Adipocyte (in vitro differentiated cells): ENCODE results near the gene GSTO1.
"Not testable (repeated sequence)": the region's sequence is repeated elsewhere in the genome, so short reads cannot be mapped to it uniquely, and the experiment has no call there.

Experiments used
- DNase-seq: peaks from one replicate; pipeline ENCODE4 v3.0.0-alpha.2; 2015; ENCODE audit warnings: low read depth
- H3K27me3 ChIP-seq: replicated peaks from 2 replicates; pipeline ENCODE4 v1.7.0; 2013; ENCODE audit warnings: mild to moderate bottlenecking, low read length, moderate library complexity; ENCODE audit not compliant: control insufficient read depth, insufficient read depth
- H3K36me3 ChIP-seq: 2 replicates; pipeline ENCODE4 v1.7.0; 2013; ENCODE audit warnings: low read length, mild to moderate bottlenecking, moderate library complexity; ENCODE audit not compliant: control insufficient read depth, insufficient read depth, severe bottlenecking
- H3K4me1 ChIP-seq: 2 replicates; pipeline ENCODE4 v1.7.0; 2013; ENCODE audit warnings: mild to moderate bottlenecking, low read length, moderate library complexity; ENCODE audit not compliant: control insufficient read depth, insufficient read depth
- H3K4me3 ChIP-seq: 2 replicates; pipeline ENCODE4 v1.7.0; 2013; ENCODE audit warnings: mild to moderate bottlenecking, low read length, moderate library complexity
- H3K9ac ChIP-seq: 2 replicates; pipeline ENCODE4 v1.7.0; 2013; ENCODE audit warnings: mild to moderate bottlenecking, low read length, moderate library complexity
- H3K9me3 ChIP-seq: 2 replicates; pipeline ENCODE4 v1.7.0; 2013; ENCODE audit warnings: mild to moderate bottlenecking, low read length, moderate library complexity; ENCODE audit not compliant: control insufficient read depth

Gene GSTO1

GRCh38 chr10:104234934-104235333, 19.8 kb upstream of the GSTO1 start:
- no peaks in the 10 kb centered on the region for H3K36me3 ChIP-seq
- no peaks in the 10 kb centered on the region for H3K27me3 ChIP-seq
- H3K9me3 ChIP-seq = peaks cover 14% of the 10 kb centered on the region
- H3K4me1 ChIP-seq = no peaks in the 10 kb centered on the region
- H3K9ac ChIP-seq = no peak overlapping the region
- DNase-seq = no peak
- H3K4me3 ChIP-seq = no peak overlapping the region

- H3K9me3 ChIP-seq = peaks cover 14% of the 10 kb centered on the region
- no peak overlapping the region for H3K4me3 ChIP-seq
- no peak overlapping the region for H3K9ac ChIP-seq
- no peaks in the 10 kb centered on the region for H3K36me3 ChIP-seq
- H3K27me3 ChIP-seq = no peaks in the 10 kb centered on the region
- no peaks in the 10 kb centered on the region for H3K4me1 ChIP-seq
- no peak for DNase-seq
Observed at GRCh38 chr10:104235801-104236200, 18.9 kb upstream of the GSTO1 start.

GRCh38 chr10:104240078-104240477, 14.6 kb upstream of the GSTO1 start:
- no peak overlapping the region for H3K4me3 ChIP-seq
- H3K27me3 ChIP-seq = no peaks in the 10 kb centered on the region
- H3K4me1 ChIP-seq = no peaks in the 10 kb centered on the region
- no peak for DNase-seq
- H3K9me3 ChIP-seq = peaks cover 7% of the 10 kb centered on the region
- H3K9ac ChIP-seq = no peak overlapping the region
- H3K36me3 ChIP-seq = no peaks in the 10 kb centered on the region

GRCh38 chr10:104242545-104242944, 12.1 kb upstream of the GSTO1 start:
- Histone ChIP-seq H3K4me3 (no peak overlapping the region), H3K36me3 (no peaks in the 10 kb centered on the region), H3K9me3 (peaks cover 6% of the 10 kb centered on the region), H3K9ac (no peak overlapping the region), H3K27me3 (no peaks in the 10 kb centered on the region), H3K4me1 (peaks cover 6% of the 10 kb centered on the region)
- no peak for DNase-seq

GRCh38 chr10:104243009-104243408, 11.7 kb upstream of the GSTO1 start:
- not testable (repeated sequence) for H3K27me3 ChIP-seq, H3K9ac ChIP-seq, H3K4me1 ChIP-seq, H3K36me3 ChIP-seq, H3K4me3 ChIP-seq, H3K9me3 ChIP-seq, DNase-seq

GRCh38 chr10:104243512-104243911, 11.2 kb upstream of the GSTO1 start:
- Histone ChIP-seq H3K9me3 (peaks cover 7% of the 10 kb centered on the region), H3K4me1 (peaks cover 6% of the 10 kb centered on the region), H3K9ac (no peak overlapping the region), H3K4me3 (no peak overlapping the region), H3K36me3 (no peaks in the 10 kb centered on the region), H3K27me3 (no peaks in the 10 kb centered on the region)
- no peak for DNase-seq

GRCh38 chr10:104245066-104245632, 9.5 kb upstream of the GSTO1 start:
- Histone ChIP-seq H3K27me3 (no peaks in the 10 kb centered on the region), H3K9ac (no peak overlapping the region), H3K9me3 (peaks cover 7% of the 10 kb centered on the region), H3K4me3 (no peak overlapping the region), H3K4me1 (peaks cover 6% of the 10 kb centered on the region), H3K36me3 (no peaks in the 10 kb centered on the region)
- DNase-seq = no peak

- no peak overlapping the region for H3K9ac ChIP-seq
- H3K27me3 ChIP-seq = no peaks in the 10 kb centered on the region
- H3K36me3 ChIP-seq = no peaks in the 10 kb centered on the region
- no peak overlapping the region for H3K4me3 ChIP-seq
- peaks cover 6% of the 10 kb centered on the region for H3K4me1 ChIP-seq
- peak; percentile 70 for DNase-seq
- H3K9me3 ChIP-seq = peaks cover 7% of the 10 kb centered on the region
Observed at GRCh38 chr10:104246976-104247375, 7.7 kb upstream of the GSTO1 start.

GRCh38 chr10:104247513-104248146, 7.1 kb upstream of the GSTO1 start:
- Histone ChIP-seq H3K4me3 (no peak overlapping the region), H3K4me1 (peaks cover 6% of the 10 kb centered on the region), H3K36me3 (no peaks in the 10 kb centered on the region), H3K27me3 (no peaks in the 10 kb centered on the region), H3K9ac (no peak overlapping the region), H3K9me3 (peaks cover 7% of the 10 kb centered on the region)
- no peak for DNase-seq

GRCh38 chr10:104248931-104249330, 5.8 kb upstream of the GSTO1 start:
- not testable (repeated sequence) for DNase-seq, H3K9ac ChIP-seq, H3K4me1 ChIP-seq, H3K4me3 ChIP-seq, H3K9me3 ChIP-seq, H3K36me3 ChIP-seq, H3K27me3 ChIP-seq

GRCh38 chr10:104250371-104250770, 4.3 kb upstream of the GSTO1 start:
- no peaks in the 10 kb centered on the region for H3K36me3 ChIP-seq
- DNase-seq = no peak

GRCh38 chr10:104251443-104251842, 3.2 kb upstream of the GSTO1 start:
- Histone ChIP-seq H3K9me3 (peaks cover 7% of the 10 kb centered on the region), H3K36me3 (no peaks in the 10 kb centered on the region), H3K27me3 (no peaks in the 10 kb centered on the region), H3K9ac (no peak overlapping the region), H3K4me3 (no peak overlapping the region), H3K4me1 (peaks cover 15% of the 10 kb centered on the region)
- DNase-seq = no peak

More at GRCh38 chr10:104250371-104250770, 4.3 kb upstream of the GSTO1 start:
- Histone ChIP-seq H3K4me1 (peaks cover 11% of the 10 kb centered on the region), H3K27me3 (no peaks in the 10 kb centered on the region), H3K4me3 (no peak overlapping the region), H3K9me3 (peaks cover 7% of the 10 kb centered on the region), H3K9ac (no peak overlapping the region)
